ENCODE results near the gene MDN1.

Gene MDN1

DNA sequence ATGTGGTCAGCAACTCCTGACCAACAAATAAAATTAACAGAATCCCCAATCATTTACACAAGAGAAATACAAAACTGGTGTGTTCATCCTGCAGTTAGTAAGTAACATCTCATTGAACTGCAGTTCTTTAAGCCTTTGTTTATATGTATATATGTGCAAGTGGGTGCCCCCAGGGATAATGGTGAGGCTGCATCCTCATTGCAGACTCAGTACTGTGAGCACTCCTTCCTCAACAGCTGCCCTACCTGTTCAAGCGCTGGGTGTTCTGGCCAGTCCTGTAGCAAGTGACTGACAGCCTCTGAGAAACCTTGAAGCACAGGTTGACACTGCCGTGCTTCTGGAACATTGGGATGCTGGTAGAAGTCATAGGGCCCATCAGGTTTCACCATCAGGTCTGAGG lies 131.3 kb downstream of the MDN1 start:
- no peak for DNase-seq

DNA sequence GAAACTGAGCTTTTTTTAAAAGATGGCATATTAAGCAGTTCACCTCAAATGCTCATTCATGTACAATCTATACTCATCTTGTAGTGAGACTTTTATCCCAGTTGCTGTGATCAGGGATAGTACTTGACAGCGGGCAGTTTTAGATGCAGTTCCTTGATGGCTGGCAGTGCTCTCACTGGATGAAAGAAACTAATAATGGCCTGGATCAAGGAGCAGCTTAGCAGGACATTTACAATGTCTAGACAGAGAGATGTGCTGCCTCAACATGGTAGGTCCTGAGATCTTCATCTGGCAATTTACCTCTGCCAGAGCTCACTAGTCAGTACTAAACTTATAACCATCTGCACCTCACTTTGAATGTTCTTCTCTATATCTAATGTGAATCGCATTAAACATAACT lies 134.3 kb downstream of the MDN1 start:
- DNase-seq, result no peak

DNA sequence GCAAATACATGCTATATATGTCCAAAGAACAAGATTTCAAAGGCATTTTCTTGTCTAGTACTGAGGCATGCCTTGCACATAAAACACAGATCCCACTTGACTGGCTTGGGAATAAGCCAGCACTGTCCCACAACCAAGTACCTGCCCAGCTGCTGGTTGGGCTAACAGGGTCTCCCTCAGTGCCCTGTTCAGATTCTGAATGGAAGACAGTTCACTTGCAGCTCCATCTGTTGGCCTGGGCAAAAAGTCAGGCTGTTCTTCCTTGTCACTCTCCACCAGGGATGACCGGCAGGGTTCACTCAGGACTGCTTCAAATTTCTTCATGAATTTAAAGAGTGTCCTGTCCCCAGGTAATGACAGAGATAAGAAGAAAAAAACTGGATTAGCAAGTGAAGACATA lies 136.6 kb downstream of the MDN1 start:
- DNase-seq, result no peak

DNA sequence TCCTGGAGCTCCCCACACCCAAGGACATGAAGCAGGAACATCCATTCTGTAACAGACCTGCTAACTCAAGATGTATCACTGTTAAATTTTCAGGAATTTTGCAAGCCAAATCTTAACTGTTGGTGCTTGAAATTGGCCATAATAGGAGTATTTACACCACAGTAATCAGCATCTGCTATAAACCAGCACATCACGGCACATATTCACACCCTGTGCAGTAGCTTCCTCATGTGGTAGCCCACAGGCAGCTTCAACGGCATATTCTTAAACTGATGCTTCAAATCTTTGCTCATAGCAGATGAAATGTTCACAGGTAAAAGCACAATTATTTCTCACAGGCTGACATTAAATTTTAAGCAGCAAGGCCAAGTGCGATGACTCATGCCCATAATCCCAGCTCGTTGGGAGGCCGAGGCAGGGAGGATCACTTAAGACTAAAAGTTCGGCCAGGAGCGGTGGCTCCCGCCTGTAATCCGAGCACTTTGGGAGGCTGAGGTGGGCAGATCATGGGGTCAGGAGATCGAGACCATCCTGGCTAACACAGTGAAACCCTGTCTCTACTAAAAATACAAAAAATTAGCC lies 137.5 kb downstream of the MDN1 start:
- DNase-seq, result no peak

DNA sequence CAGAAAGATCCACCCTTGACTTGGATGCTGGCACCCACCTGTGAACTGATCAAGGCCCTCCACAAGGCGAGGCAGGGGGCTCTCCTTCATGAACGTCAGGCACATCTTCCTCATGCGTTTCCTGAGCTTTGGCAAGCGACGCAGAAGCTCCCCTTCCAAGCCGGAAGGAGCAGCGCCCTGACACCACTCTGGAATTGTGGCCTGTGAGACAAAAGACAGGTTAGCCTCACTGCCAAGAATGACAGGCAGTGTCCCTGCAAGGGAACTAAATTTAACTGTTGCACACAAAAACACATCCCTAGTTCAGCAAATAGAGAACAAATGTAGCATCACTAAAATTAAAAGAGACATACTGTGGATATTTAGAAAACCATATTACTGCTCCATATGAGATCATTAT lies 139.0 kb downstream of the MDN1 start:
- no peak for DNase-seq

DNA sequence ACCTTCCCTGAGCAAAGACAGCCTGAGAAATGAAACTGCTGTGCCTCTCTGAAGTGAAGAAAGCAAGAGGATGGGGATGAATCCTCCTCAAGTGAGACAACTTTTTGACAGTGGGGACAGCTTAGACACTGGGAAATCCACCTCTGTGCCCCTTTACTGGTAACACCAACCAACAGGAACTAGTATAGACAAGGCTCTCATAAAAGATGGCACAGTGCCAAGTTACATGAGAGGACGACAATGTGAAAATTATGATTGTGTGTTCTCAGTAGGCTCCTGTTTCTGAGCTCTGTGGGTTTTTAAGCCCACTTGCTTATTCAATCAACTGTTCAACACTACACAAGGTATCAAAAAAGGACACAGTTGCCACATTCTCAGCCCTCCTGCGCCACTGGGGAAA lies 139.4 kb downstream of the MDN1 start:
- DNase-seq, result no peak

DNA sequence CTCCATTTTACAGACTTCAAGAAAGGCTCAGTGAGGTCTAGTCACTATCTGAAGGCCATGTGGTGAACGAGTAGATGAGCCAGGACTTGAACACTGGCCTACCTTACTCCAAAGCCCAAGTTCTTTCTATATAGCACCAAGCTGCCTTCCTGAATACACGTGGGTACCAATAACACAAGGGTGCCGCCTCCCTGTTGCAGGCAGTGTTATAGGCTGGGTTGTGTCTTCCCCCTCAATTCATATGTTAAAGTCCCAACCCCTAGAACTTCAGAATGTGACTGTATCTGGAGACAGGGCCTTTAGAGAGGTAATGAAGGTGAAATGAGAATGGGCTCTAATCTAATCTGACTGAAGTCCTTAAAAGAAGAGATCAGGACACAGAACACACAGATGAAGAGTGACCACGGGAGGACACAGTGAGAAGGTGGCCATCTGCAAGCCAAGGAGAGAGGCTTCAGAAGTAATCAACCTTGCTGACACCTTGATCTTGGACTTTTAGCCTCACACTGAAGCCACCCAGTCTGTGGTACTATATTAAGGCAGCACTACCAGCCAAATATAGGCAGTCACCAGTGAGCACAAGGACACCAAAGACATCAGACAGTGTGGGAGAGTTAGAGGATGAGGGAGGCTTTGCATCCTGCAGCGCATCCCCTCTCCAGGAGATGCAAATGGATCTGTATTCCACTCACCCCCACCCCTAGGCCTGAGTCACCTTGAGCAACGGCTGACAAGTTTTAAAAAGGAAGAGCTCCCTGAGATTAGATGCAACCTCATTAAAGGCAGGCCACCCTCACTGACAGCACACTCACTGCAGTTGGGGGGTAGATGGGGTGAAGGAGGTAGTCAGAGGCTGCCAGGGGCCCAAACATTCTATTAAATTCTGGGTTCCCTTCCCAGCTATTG lies 140.1 kb downstream of the MDN1 start:
- no peak for DNase-seq

DNA sequence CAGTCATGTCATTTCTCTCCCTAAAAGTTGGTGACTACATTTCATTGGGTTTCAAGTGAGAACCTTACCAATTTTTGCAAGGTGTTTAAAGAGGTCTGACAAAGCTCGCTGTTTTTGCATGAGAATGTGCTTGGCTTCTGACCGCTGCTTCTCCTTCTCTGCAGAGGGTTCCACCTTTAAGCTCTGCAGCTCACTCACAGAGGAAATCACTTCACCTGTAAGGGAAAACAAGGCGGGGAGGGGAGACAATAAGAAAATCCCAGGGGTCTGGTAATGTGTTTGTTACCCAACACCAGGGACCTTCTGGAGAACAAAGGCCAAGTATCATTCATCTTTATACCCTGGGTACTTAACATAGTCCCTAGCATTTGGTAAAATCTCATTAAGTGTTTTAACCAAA lies 141.1 kb downstream of the MDN1 start:
- DNase-seq, result no peak

DNA sequence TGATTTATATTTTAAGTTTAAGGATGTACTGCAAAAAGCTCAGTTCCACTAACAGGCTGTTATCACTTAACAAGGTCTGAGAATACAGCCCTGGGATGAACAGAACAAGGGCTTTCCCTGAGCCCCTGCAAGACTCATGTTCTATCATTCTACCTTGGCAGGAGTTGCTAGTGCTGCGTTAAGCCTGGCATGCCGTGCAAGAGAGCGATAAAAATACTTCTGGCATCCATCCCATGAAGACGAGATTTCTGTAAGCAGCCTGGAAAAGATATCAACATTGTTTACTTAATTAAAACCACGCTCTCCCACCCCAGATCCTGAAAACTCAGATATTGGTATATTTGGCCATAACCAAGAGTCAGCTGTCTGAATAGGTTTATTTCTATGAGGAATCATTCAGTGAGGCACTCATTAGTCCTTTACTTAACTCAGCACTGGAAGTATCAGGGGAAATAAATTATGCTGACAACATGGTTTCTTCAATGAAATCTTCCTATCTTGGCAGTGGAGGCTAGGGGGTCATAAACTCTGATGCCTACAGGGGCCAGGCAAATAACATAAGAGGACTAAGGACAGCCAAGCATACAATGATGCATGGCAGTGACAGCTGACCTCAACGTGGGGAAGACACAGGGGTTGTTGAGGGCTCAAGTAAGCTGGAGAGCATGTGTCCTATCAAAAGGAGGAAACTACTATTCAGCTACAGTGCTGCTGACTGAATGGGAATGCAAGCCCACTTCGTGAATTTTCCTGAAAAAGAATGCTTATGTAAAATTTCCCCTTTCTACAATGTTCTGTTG lies 143.4 kb downstream of the MDN1 start:
- DNase-seq, result no peak

DNA sequence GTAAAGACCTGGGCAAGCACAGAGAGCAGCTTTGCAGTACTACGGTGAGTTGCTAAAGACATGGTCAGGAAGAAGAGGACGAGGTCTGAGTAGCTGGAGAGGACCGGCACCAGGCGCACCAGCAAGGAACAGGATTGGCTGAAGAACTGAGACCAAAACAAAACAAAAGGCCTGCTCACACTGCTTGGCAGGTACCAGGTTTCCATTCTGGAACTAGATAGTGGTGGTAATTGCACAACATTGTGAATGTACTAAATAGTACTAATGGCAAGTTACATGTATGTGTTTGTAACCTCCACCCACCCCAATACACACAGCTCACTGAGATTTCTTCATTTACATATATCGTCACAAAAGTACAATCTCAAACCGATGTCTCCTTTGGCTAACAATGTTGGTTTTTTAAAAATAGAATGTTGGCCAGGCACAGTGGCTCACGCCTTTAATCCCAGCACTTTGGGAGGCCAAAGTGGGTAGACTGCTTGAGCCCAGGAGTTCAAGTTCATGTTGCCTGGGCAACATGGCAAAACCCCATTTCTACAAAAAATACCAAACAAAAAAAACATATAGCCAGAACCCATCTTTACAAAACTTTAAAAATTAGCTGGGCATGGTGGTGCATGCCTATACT lies 148.5 kb downstream of the MDN1 start:
- DNase-seq, result no peak

DNA sequence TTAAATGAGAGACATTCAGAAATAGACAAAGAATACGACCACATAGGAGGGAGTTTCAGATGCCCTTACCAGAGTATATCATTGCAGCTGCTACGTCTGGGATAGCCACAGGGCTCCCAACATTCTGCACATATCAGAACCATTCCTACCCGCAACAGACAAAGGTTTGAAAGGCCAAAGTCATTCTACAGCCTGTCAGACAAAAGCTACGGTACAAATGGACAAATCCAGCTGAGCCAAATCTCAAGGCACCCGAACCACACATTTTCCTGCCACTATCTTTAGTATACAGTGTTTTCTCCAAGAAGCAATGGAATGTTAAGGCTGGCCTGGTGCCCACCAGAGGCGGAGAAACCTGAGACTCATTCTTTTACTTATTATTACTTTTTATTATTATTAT lies 150.6 kb downstream of the MDN1 start:
- DNase-seq, result no peak

DNA sequence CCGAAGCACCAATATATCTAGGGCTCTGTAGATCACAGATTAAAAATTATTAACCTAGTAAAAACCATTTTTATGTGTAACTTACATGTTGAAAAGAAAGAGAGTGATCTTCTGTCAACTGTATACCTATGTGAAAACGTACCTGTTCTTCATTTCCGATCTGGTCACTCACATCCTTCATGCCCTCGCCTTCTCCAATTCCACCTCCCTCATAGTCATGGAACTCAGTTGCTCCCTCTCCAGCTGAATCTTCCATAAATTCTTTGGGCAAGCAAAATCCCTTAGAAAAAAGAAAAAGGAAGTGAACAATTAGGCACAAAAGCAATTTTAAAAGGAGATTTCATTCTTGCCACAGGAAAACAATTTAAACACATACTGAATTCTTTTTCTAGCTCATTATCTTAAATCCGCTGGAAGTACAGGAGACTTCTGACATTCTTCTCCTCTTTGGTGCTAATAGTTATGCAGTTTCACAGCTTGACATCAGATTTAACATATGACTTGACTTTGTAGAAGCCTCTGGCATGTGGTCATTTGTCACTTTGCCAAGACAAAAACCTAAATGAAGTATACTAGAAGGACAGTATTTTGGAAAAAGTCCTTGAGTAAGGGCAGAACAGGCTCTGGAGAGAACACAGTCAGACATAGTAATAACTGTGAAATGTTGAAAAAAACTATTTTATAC lies 151.6 kb downstream of the MDN1 start:
- no peak for DNase-seq

DNA sequence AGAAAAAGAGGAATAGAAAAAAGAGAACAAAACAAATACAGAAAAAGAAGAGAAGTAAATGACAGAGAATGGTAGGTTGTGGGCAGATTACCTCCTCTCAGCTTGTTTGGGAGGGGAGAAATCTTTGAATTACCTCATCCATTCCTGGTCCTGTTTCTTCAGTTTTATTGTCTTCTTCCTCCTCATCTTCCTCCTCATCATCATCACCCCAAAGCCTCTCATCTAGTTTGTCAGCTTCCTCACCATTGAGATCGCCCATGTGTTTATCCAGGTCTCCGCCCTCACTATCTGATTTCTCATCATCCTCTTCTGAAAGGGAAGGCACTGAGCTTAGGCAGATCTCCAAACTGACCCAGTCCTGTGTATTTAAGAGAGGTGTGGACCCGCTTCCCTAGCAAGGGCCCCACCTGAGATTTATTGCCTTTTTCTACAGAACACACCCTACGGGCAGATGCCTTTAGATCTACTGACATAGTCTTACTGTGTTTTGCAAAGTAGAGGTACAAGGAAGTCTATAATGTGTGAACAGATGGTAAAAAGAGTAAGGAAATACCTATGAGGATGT lies 156.9 kb downstream of the MDN1 start:
- no peak for DNase-seq

DNA sequence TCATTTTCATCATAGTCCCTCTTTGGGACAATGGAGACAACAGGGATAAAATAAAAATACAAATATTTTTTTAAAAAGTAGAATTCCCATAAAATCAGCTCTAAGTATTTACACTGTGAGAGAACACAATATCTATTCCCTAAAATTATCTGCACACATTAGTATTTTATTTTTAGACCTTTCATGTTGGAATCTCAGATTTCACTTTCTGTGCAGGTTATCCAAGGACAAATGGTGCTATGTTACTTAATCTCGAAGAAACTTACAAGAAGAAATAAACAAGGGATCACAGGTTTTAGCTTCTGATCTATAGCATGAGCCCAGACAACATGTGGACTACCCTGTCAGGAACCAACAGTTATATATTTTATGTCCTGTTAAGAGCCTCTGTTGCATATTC lies 158.0 kb downstream of the MDN1 start:
- no peak for DNase-seq

DNA sequence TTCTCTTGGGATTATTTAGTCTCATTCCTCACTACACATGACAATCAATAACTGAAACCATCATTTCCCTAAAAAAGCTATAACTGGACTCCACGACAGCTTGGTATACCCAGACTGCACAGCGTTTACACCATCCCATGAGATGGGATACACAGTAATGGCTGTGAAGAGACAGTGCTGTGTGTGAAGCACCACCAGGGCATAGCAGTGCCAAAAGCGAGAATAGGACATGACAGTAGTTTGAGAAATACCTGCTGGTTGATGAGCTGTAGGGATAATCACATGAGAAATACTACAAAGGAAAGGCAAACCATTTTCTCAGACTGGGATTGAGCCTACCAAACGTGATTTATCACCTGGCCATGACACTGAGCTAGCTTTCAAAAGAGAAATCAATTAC lies 158.6 kb downstream of the MDN1 start:
- no peak for DNase-seq

DNA sequence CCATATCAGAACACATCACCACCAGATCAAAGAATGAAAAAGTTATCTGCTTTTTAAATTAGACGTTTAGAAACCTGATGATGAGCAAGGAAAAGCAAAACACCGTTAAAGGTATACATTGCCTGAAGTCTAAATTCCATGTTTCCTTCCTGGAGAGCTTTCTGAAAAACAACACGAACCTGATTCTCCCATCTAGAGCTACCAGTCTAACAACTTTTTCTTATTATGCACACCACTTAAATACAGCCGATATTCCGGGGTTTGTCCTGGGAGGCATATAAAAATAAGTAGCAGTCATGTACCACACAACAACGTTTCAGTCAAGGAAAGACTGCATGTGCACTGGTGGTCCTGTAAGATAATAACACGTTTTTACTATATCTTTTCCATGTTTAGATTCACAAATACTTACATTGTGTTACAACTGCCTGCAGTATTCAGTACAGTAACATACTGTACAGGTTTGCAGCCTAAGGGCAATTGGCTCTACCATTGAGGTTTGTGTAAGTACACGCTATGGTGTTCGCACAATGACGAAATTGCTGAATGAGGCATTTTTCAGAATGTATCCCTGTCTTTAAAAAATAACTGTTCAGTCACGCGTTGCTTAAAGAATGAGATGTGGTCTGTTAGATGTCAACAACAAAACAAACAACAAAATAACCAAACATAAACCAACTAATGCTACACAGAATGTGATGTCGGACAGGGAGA lies 162.0 kb downstream of the MDN1 start:
- DNase-seq, result no peak

DNA sequence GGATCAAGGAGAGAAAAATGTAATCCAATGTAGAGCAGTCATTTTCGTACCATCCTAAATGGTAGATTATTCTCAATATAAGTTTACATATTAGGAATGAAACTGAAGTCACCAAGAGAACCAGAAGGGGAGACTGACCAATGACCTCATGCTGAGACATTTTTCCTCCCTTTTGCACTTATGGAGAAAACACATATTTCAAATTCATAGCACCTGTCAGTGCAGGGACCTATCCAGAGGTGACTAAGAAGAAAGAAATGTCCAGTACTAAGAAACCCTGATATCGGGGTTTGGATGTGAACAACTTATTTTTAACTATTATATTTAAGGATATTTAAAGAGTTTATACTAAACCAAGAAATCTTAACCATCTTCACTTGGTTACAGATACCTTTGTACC lies 164.5 kb downstream of the MDN1 start:
- no peak for DNase-seq

DNA sequence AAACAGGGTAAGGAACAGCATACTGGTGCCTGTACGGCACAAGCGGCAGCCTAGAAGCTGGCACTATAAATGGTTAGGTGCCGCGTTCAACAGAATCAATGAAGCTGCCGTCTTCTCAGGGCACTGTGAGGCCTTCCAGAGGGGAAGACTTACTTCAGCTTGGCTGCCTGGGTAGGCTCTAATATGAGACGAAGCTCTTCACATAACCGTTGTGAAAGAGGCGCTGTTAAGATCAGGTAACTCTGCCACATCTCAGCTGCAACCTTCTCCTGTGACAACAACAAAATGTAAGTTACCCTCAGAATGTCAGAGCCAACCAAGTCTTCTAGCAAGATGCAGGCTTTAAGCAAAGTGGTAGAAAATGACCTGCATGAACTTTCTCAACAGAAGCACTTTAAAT lies 169.0 kb downstream of the MDN1 start:
- no peak for DNase-seq

DNA sequence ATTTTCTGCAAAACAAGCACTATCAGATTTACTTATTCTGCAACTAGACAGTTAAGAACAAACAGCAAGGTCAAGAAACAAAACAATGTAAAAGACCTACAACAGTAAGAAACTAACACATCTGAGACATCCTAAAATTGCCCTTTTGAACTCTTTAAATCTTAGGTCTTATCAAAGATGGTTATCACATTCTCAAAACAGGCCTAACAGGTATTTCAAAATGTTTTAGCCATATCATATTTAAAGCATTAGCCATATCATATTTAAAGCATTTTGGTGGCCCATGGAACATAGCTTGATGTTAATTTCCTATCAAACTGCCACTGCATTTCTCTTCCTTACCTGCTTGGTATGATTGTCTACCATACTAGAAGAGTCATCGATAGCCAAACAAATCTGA lies 169.9 kb downstream of the MDN1 start:
- no peak for DNase-seq

DNA sequence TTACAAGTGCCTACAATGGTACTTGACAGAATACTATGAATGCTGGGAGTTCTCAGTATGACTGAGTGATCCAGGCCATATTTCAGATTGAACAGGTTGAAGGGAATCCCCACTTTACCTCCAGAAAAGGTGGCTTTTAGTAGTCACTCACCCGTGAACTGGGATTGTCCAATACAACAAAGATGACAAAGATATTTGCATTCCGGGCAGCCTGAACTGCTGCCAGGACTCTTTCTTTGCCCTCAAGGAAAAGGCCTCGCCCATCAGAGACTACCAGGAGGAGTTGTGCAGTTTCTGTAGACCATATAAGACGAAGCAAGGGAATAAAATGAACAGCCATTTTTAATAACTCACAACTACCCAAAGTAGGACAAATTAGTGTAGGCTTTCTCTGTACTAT lies 174.7 kb downstream of the MDN1 start:
- DNase-seq, result no peak

DNA sequence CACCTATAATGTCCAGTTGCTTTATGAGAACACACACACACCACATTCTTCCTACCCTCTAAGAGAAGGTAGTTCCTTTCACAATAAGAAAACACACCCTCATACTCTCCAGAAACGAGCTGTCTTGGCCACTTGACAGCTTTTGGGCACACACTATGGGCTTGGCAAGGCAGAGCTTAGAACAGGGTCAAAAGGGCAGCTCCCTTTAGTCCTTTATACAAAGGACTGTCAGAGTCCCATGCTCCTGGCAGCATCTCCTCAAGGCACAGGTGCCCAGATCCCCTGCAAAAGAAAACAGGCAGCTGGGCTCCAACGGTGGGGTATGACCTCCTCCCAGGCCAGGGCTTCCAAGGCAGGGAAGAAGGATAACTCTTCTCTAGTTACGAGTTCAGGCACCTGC lies 176.2 kb downstream of the MDN1 start:
- DNase-seq, result no peak

DNA sequence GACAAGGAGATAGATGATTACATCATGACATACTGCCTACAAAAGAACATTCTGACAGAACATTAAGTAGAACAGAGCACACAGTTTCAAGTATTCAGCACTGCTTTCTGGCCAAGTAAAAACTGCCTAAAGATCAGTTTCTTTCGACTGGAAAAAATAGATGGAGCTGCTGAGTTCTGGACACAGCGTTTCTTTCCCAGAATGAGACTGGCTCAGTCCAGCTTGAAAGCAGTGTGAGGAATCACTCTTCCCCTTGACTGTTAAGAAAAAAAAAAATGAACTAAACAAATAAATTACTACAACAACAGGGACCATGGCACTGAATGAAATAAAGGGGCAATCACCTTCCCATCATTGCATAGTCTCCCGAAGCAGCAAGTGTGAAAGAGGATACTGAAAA lies 176.6 kb downstream of the MDN1 start:
- DNase-seq, result no peak
